8988T (cell line): ENCODE results near the gene PPM1H.
"Not testable (repeated sequence)": the region's sequence is repeated elsewhere in the genome, so short reads cannot be mapped to it uniquely, and the experiment has no call there.

Experiments
- DNase-seq: peaks from one replicate; pipeline ENCODE4 v3.0.0; 2011

Gene PPM1H

DNA sequence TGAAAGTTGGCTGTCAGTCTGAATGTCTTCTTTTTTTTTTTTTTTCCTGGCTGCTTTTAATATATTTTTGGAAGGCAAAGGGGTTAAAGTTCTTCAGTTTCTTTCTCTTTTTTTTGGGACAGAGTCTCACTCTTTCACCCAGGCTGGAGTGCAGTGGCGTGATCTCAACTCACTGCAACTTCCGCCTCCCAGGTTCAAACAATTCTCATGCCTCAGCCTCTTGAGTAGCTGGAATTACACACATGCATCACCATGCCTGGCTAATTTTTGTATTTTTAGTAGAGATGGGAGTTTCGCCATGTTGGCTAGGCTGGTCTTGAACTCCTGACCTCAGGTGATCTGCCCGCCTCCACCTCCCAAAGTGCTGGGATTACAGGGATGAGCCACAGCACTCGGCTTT is 270.0 kb downstream of the PPM1H start:
- DNase-seq, result not testable (repeated sequence)

DNA sequence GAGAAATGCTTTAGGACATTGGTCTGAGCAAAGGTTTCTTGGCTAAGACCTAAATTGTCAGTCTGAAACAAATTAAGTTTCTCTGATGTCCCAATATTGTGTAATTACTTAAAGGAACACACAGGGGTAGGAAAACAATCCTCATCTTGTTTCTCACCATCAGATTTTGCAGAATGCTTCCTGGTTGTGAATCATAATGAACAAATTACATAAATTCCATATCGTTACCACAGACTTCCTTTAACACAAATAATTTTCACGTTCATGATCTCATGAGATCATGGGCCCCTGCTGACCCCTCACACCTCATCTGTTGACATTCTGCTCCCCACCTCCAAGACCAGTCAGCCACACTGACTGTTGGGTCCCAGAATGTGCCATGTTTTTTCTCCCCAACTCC is 274.2 kb downstream of the PPM1H start:
- DNase-seq, result no peak

DNA sequence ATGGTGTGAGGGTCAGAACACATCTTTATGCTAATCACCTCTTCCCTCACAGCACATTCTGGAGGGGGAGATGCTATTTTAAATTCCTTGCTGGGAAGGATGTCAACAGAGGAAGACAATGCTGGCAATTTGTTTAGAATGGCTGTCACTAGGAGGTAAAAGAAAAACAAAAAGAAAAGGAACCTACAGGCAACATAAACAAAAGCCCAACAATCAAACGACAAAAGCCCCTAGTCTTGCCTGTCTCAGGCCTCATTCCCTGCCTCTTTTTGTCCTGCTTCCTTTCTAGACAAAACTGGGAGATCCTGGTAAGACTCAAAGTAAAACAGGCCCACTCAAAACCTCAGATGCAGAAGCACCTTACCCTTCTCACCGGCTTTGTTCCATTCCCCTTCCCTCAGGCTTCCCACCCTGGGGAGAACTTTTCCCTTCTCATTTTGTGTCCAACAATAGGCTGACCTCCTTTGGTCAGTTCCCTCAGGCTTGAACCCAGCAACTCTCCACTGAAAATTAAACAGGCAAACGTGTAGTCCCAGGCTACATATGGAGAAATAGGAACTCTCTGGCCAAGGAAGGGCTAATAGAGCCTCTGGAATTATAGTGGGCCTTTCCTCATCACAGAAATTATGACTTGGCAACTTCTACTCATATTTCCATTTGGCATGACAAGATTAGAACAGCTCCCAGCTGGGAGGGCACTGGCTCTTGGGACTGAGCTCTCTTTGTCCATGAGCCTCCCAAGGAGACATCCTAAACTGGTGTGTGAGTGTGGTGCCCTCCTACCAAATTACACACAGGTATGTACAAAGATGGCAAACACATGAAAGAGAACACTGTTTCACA is 275.3 kb downstream of the PPM1H start:
- no peak for DNase-seq

DNA sequence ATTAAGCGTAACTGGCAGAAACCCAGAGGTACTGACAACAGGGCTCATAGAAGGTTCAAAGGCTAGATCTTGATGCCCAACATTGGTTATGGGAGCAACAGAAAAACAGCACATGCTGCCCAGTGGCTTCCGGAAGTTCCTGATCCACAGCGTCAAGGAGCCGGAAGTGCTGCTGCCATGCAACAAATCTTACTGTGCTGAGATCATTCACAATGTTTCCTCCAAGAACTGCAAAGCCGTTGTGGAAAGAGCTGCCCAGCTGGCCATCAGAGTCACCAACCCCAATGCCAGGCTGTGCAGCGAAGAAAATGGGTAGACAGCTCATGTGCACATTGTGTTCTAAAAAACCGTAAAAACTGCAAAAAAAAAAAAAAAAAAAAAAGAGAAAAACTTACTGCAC is 276.0 kb downstream of the PPM1H start:
- DNase-seq, result no peak

DNA sequence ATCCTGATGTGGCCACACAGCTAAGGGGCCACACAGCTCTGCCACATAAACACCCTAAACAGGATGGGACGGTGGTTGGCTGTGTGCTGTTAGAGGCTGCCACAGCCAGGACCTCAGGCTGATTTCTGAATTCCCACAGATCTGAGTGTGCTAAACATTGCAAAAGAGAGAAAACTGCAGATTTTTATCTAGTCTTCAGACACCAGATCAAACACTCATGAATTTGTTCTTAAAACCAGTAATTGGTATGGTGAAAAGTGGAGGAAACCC is 277.7 kb downstream of the PPM1H start:
- DNase-seq, result no peak

DNA sequence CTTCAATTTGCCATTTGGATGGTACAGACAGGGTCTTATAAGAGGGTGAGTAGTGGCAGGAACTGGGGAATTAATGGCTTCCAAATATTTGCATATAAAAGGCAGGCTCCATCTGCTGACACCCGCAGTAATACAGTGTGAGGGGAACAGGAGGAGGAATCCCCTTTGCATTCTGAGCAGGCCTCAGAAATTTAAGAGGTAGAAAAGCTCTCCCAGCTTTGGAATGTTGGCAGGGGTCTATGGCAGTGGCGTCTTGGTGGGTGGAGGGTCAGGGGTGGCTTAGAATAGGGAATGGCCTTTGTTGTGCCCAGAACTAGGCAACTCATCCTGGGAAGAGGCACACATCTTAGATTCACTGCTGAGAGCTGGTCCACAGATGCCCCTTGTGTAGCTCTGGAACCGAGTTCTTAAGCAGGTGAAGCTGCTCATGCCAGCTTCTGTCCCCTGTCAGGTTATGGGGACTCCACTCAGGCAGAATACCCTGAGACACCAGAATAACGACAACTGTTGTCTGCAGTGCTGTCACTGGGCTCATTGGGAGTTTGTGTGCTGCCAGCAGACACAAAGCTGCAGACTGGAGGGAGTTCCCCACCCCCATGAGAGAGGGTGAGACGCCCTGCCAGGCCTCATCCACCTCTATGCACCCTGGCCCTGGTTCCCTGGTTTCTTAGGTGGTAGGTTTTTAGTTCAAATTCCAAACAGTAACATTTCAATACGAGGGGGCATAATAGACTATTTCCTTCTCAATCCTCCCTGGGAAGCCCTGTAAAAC is 278.2 kb downstream of the PPM1H start:
- DNase-seq, result no peak

DNA sequence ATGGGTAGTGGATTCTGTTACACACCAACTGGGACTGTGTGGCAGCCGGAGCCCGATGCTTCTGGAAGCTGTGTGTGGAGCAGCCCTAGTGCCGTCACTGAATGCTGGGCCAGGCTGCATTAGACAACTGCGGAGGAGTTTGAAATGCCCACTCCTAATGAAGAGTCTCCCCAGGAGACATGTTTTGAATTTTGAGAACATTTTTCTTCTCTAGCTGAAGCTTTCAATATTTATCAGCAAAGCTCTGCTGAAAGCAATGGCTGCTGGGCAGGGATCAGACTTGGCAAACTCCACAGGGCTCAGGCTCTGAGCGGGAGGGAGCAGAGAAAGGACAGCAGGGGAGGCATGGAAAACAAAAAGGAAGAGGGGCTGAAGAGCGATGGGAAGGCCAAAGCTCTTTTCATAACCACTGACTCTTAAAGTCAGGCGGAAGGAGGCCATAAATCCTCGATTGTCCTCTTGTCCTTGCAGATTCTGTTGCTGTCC is 279.2 kb downstream of the PPM1H start:
- DNase-seq, result no peak

DNA sequence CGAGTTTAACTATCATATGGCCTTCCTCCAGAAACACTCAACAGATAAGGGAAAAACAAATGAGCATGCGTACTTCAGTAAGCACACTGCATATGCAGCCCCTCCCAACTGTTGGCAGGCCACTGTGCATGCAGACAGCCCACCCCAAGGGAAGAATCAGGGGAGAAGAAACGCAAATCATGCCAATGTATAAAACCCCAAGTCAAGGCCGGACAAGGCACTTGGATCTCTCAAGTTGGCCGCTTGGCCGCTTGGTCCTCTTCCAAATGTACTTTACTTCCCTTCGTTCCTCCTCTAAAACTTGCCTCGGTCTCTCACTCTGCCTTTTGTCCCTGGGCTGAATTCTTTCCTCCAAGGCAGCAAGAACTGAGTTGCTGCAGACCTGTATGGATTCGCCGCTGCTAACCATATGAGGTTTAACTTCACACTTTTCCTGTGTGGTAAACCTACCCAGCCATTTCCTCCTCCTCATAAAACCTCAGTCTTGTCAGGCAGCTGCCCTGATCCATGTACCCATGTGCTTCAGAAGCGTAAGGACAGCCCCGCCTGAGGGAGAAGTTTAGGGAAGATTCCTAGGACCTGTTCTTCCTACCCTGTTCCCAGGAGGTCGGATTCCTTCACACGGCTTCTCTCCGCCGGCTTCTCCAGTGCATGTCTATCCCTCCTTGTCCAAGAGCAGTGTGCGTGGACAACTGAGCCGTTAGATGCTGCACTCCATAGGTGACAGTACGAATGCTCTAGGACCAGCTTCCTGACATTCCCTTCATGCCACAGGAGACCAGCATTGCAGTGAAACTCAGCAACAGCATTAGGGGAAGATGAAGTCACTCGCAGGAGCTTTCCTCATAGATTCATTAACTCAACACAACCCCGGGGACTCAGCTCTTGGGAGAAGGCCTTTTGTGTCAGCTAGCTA is 280.4 kb downstream of the PPM1H start:
- DNase-seq, result no peak

DNA sequence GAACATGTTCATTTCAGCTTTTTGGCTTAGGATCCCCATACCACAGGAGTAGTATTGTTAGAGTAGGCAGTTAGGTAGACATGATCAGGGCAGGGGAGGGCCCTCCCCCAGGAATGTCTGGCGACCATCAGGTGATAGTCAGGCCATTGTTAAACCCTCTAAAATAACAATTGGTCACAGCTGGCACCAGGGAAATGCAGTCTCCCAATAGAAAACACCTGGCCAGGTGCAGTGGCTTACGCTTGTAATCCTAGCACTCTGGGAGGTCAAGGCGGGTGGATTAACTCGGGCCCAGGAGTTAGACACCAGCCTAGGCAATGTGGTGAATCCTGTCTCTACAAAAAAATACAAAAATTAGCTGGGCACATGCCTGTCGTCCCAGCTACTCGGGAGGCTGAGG is 281.2 kb downstream of the PPM1H start:
- DNase-seq, result no peak

DNA sequence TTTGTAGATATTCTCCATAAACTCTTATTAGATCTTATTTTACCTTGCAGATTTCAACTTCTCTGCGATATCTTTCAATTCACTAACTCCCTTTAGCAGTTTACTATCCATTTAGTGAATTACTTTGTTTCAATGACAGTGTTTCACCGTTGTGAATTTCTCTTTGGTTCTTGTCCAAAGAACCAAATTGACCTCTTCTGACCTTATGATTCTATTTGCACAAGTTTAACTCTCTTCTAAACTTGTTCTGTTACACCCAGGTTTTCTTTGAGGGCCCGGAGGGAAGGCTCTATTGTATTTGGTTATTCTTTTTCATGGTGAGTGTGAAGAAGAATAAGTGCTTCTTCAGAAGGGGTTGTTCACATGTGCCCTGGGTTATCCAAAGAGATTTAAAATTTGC is 281.6 kb downstream of the PPM1H start:
- no peak for DNase-seq

DNA sequence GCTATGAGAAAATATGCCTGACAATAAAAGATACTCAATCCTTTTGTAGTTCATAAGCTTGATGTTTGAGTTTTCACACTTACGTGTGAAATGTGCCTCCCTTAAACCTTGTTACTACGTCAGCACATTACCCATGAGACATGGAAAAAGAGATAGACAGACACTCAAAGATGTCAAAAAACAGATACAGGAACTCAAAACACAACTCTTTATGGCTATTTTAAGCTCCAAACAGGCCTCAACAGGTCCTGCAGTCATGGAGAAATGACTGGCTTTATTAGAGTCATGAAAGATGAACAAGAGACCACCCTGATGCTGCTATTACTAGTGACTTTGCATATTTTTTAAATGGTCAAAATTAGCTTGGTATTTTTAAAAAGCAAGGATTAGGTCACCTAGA is 283.8 kb downstream of the PPM1H start:
- no peak for DNase-seq

DNA sequence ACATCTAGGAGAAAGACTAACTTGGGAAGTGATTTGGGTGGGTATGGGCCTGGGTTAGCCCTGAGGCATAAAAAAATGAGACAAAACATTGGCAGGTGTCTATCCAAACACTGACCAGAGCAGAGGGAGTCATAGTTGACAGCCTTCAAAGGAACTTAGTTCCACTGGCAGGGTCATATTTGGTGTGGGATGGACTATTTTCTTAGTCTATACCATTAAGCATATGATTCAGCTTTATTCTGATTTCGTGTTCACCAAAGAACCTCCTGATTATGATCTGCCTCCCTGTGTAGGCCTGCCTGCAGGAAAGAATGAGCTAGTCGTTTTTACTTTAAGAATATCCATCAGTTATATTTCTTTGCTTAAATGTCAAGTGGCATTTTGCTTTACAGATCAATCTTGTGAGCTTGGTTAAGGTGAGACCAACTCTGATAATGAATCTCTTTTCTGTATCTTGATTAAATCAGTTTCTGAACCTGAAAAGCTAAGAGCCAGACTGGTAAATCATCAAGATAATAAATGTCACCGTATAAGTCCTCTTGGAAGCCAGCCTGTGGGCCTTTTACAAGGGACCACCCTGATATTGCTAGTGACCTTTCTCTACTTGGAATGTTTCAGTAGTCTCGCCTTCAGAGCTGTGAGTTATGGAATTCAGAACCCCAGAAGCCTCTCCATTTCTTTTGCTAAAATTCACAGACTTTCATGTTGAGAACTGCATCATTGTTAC is 285.4 kb downstream of the PPM1H start:
- no peak for DNase-seq

DNA sequence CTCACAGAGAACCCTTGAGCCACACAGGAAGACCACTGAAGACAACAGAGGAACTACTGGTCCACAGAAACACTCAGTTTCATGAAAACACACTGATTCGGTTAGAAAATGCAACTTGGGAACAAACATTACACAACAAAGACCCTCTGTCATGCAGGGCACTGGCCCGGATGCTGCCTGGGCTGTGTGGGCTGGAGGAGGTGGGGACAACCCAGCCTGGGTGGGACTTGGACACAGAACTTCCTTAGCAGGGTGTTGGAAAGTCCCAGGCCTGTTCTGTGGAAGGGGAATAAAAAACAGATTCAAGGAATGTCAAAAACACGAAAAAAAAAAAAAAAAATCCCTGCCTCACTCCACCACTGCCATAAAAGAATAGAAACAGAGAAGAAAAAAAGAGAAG is 287.4 kb downstream of the PPM1H start:
- no peak for DNase-seq

DNA sequence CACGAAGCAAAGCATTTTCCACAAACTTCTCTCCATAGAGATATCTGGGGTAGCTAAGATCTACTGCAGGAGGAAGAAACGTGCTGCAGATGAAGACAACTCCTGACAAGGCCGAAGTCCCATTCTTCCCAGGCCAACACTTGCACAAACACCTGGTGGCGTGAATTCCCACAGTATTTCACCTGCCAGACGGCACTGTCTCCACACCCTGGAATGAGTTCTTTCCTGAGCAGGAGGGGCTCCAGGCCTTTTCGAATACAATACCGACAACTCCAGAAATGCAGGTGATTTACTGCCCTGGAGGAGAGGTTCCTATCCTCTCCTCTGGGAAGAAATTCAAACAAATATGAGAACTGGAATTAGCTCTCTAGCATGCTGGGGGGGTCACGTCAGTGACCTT is 288.4 kb downstream of the PPM1H start:
- DNase-seq, result no peak

DNA sequence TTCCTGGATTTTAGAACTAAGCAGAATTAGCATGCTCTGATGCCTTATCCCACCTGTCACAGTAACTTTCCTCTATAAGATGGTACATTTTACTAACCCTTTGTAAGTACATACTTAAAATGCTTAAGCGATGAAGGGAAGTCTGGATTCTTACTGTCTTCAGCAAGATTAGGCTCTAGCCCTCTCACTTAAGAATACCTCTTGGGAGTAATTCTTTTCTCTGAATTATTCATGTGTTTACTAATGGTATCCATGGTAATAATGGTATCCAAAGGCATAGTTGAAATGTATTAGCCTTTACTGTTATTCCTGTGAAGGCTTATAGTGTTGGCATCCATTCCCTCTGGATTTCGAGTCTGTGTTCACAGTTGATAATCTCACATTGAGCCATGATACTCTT is 291.5 kb downstream of the PPM1H start:
- DNase-seq, result no peak

DNA sequence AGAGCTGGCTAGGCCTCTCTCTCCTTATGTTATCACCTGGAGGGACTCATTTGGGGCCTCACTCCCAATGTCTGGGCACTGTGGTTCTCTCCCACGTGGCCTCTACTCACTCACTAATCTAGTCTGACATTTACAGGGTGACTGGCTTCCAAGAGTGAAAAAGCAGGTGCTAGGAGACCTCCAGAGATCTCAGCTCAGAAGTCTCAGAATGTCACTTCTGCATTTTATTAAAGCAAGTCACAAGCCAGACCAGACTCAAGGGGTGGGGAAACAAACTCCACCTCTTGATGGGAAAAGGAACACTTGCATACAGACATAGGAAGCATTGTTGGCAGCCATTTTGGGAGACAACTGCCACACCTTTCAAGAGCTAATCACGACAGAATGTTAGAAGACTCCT is 292.5 kb downstream of the PPM1H start:
- no peak for DNase-seq

DNA sequence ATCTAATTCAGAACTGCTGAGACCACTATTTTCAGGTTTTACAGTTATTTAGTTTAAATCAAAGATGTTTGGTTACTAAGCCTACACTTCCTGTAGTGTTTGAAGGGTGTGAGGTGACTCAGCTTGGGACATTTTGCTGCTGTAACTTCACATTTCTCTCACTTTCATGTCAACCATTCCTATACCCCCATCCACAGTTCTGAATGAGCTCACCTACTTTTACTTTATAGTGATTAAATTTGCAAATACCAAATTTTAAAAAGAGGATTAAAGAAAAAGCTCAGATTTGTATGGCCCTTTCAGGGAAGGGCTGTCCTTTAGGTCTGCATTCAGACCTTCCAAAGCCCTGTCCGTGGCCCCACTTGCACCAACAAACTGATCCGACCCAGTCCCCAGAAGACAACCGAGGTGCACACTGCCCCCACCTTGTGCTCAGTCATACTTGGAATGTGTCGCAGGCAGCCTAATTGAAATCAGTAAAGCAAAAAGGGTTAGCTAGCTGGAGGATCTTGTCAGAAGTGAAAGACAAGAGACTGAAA is 294.0 kb downstream of the PPM1H start:
- no peak for DNase-seq

DNA sequence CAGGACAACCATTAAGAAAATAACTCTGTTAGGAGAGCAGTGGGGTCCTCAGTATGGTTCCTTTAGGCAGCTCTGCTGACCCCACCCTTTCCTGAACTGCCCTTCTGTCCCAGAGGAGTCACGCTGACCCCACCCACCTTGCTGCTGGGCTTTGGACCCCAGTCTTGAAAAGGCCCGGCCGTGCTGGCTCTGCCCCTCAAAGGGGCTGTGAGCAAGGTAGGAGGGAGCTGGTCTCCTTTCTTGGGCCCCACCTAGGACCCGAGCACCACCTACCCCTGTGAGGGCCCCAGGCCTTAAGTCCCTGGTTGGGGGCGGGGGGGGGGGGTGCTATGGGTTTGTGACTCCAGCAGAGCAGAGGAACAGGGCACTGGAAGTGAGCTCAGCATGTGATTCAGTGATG is 297.3 kb downstream of the PPM1H start:
- no peak for DNase-seq

DNA sequence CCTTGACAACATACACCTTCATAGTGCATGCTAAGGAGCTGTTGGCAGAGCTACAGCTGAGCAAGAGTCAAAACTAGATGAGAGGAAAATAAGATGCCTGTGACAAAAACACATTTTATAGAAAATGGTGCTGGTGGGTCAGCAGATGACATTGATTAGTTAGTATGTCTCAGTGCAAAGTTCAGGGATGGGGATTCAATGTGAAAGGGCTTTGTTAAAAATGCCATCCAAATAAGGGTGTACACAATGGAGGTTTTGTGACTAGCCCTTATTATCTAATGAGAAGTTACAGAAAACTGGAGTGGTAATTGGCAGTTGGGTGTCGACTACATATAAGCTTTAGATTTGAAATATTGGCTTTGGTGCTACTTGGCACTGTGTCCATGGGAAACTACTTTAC is 299.3 kb downstream of the PPM1H start:
- no peak for DNase-seq

DNA sequence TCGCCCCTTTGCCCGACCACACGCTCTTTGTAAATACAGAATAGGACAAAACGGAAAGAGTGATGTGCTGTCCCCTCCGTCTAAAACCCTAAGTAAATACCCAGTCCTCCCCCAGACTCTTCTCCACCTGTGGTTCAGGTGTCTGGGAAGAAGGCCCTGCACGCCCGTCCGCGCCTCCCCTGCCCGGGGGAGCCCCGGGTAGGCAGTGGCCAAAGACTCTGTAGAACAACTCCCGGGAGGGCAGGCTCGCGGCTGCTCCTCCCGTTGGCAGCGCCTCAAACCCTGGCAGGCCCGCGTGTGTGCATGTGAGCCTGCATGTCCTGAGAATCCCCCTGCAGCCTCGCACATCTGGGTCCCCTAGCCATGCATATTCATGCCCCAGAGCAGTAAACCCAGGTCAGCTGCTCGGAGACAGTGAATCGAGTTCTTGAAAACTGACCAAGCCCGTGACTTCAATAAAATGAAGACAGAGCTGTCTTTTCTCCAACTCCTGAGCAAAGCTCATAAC is 302.5 kb downstream of the PPM1H start:
- no peak for DNase-seq

DNA sequence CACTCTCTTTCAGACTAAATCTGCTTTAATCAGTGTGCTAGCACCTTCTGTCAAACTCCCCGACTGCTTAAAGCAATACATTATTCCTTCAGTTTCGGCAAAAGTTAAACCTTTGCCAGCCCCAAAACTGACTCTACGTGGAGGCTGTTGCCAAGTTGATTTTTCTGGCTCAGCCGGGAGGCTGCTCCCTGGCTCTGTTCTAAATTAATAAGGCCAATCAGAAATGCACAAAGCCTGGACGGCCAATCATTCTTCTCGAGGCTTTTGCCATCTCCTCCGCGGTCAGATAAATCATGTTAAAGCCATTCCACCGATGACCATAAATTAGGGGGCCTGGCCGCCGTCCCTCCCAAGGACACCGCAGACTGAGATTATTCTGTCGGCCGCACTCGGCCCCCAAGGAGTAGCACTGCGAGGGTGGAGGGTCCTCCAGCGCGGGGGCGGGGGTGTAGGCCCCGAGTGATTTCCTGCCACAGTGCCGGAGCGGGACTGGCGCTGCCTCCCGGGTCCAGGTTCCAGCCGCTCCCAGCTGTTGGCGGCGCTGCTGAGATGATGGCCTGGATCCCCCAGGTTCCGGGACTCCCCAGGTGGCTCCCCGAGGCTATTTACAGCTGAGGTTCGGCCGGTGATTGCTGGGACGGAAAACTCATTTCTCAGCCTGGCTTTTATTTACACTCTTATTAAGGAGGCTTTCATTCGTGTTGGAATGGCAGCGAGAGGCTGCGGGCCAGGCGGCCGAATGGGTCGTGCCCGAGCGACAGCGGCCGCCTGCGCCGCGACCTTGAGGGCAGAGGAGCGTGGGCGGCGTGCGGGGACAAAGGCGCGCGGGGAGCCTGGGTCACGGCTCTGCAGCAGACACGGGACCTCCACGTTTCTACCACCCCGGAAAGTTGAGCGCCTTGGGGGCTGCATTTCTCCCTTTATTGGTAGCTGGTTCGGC is 303.2 kb downstream of the PPM1H start:
- DNase-seq, result no peak
